BLaER1 (cell line): Measurements from ENCODE around the gene C1orf50.

Experiments
- H3K27ac ChIP-seq: shearing (Covaris generic); formaldehyde crosslinking; 2 replicates; pipeline ENCODE4 v1.8.1; 2022
- H3K27me3 ChIP-seq: shearing (Covaris generic); formaldehyde crosslinking; 2 replicates; pipeline ENCODE4 v1.8.1; 2022
- H3K36me3 ChIP-seq: shearing (Covaris generic); formaldehyde crosslinking; 2 replicates; pipeline ENCODE4 v1.8.1; 2022
- H3K4me1 ChIP-seq: shearing (Covaris generic); formaldehyde crosslinking; 2 replicates; pipeline ENCODE4 v1.8.1; 2022
- H3K4me2 ChIP-seq: shearing (Covaris generic); formaldehyde crosslinking; 2 replicates; pipeline ENCODE4 v1.8.1; 2022
- H3K4me3 ChIP-seq: shearing (Covaris generic); formaldehyde crosslinking; 2 replicates; pipeline ENCODE4 v1.8.1; 2022
- H3K9ac ChIP-seq: shearing (Covaris generic); formaldehyde crosslinking; 2 replicates; pipeline ENCODE4 v1.8.1; 2022
- H3K9me3 ChIP-seq: shearing (Covaris generic); formaldehyde crosslinking; 2 replicates; pipeline ENCODE4 v1.8.1; 2022
- H4K20me1 ChIP-seq: shearing (Covaris generic); formaldehyde crosslinking; 2 replicates; pipeline ENCODE4 v1.8.1; 2022
- Cebpa-rat ChIP-seq: shearing (Covaris generic); IDR thresholded peaks from 2 replicates; pipeline ENCODE4 v1.8.1; 2022

The C1orf50 gene

GRCh38 chr1:42816585-42817439 lies 49.8 kb downstream of the C1orf50 start, which contains the start of the genes ERMAP and SVBP:
Gene ERMAP, plus strand, starts transcription at chr1:42817122. Its CDS starts 13,327 bp downstream, at chr1:42830449.
Gene SVBP, minus strand, starts transcription at chr1:42817397. Its CDS starts 853 bp downstream, at chr1:42816544.
- Histone ChIP-seq H3K27ac (peak within 1 kb of the TSS; percentile 97), H3K4me2 (peak within 1 kb of the TSS; percentile 86), H3K4me3 (peak within 1 kb of the TSS; percentile 69), H3K9ac (peak within 1 kb of the TSS; percentile 94), H3K36me3 (peaks cover 6% of the 10 kb centered on the region; the same call in 1 of the 2 replicates), H3K9me3 (no peaks in the 10 kb centered on the region), H3K27me3 (no peaks in the 10 kb centered on the region), H4K20me1 (no peaks in the 10 kb centered on the region), H3K4me1 (peaks cover 19% of the 10 kb centered on the region)
- TF ChIP-seq Cebpa-rat: no peak

DNA sequence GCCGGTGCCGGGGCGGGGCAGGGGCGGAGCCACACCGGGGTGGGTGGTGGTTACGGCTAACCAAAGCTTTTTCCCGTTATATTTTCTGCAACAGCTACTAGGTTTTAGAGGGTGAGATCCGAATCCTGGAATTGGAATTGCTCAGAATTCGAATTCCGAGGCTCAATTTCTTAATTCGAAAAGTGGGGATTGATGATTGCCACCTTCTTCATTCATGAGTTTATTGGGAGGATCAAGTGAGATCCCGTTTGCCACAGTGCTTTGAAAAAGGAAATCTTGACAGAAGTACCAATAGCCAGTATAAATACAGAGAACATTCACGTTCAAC lies 50.4 kb downstream of the C1orf50 start:
- Histone ChIP-seq H3K4me2 (peak overlapping the region; percentile 86), H3K27ac (peak overlapping the region; percentile 97), H3K9me3 (no peaks in the 10 kb centered on the region), H3K4me3 (peak overlapping the region; percentile 69), H3K27me3 (no peaks in the 10 kb centered on the region), H3K36me3 (peaks cover 6% of the 10 kb centered on the region; the same call in 1 of the 2 replicates), H4K20me1 (no peaks in the 10 kb centered on the region), H3K4me1 (peaks cover 19% of the 10 kb centered on the region), H3K9ac (no peak overlapping the region)
- no peak for TF ChIP-seq Cebpa-rat

DNA sequence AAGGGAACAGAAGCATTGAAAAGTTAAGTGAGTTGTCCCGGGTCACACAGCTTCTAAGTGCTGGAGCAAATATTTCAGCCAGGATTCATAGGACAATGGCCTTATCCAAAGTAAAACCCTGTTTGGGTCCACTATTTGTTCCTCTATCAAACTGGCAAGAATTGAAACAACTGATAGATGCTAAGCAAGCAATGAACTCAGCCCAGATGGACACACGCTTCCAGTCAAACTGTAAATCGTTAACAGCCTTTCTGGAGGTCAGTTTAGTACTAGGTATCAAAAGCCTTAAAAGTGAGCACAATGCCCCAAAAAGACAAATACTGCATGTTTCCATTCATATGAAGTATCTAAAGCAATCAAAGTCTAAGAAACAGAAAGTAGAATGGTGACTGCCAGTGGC lies 50.9 kb downstream of the C1orf50 start:
- Histone ChIP-seq H3K4me2 (peak overlapping the region; percentile 86), H3K27ac (no peak overlapping the region), H3K9ac (no peak overlapping the region), H3K9me3 (no peaks in the 10 kb centered on the region), H4K20me1 (no peaks in the 10 kb centered on the region), H3K27me3 (no peaks in the 10 kb centered on the region), H3K4me3 (no peak overlapping the region; the same call in 1 of the 2 replicates), H3K36me3 (peaks cover 6% of the 10 kb centered on the region; the same call in 1 of the 2 replicates), H3K4me1 (peaks cover 19% of the 10 kb centered on the region)
- TF ChIP-seq Cebpa-rat: no peak

DNA sequence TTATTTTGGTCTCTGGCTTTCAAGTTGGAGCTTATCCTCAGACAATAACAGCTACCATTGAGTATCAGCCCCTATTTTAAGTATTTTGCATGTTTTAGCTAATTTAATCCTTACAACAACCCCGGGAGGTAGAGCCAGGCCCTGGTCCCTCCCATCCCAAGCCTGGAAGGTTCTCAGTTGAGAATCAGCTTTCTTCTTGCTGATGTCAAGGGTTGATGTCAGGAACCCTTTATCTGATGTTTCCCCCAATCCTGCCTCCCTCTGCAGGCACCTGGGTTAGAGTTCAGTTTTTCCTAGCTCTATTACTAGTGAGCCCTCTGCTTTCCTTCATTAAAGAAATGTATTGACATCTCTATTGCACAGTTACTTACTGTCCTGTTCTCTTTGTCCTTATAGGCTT lies 53.8 kb downstream of the C1orf50 start:
- Histone ChIP-seq H3K4me1 (peaks cover 15% of the 10 kb centered on the region), H3K36me3 (no peaks in the 10 kb centered on the region), H3K4me3 (no peak overlapping the region), H3K27ac (no peak overlapping the region), H3K4me2 (no peak overlapping the region), H3K9me3 (no peaks in the 10 kb centered on the region), H3K9ac (no peak overlapping the region), H4K20me1 (no peaks in the 10 kb centered on the region), H3K27me3 (no peaks in the 10 kb centered on the region)
- TF ChIP-seq Cebpa-rat: no peak

DNA sequence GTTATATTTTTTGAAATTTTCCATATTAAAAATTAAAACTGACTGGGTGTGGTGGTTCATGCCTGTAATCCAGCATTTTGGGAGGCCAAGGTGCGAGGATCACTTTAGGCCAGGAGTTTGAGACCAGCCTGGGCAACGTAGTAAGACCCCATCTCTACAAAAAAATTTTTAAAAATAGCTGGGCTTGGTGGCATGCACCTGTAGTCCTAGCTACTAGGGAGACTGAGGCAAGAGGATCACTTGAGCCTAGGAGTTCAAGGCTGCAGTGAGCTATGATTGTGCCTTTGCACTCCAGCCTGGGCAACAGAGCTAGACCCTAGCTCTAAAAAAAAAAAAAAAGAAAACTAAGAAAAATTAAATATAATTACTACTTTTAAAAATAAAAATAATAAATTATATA lies 54.6 kb downstream of the C1orf50 start:
- no peaks in the 10 kb centered on the region for H3K9me3 ChIP-seq
- H3K36me3 ChIP-seq: no peaks in the 10 kb centered on the region
- no peak overlapping the region for H3K4me2 ChIP-seq
- no peak overlapping the region for H3K9ac ChIP-seq
- no peak overlapping the region for H3K27ac ChIP-seq
- H3K27me3 ChIP-seq: no peaks in the 10 kb centered on the region
- TF ChIP-seq Cebpa-rat: no peak
- H3K4me3 ChIP-seq: no peak overlapping the region
- H4K20me1 ChIP-seq: no peaks in the 10 kb centered on the region
- peaks cover 7% of the 10 kb centered on the region; the same call in 1 of the 2 replicates for H3K4me1 ChIP-seq

DNA sequence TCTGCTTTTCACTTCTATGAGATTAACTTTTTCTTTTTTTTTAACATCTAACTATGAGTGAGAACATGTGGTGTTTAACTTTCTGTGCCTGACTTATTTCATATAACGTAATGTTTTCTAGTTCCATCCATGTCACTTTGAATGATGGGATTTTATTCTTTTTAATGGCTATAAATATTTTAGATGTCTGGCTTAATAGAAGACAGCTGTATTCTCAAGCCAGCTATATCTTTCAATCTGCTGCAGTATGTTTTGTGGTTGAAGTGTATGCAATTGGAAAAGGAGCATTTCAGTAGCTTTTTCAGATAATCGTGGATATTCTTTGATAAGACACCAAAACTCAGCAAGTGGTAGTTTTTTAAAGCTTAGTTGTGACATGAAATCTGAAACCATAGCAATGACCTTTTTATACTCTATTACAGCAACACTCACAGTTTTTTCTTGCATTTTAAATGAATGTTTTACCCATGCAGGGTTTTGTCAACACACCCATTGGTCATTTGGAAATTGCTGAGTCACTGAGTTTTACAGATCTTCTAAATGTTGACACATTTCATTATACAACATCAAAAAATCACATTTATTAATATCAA lies 55.8 kb downstream of the C1orf50 start:
- Histone ChIP-seq H3K4me2 (no peak overlapping the region), H3K4me3 (no peak overlapping the region), H3K4me1 (peaks cover 2% of the 10 kb centered on the region; the same call in 1 of the 2 replicates), H3K27me3 (no peaks in the 10 kb centered on the region), H3K27ac (no peak overlapping the region), H3K9me3 (no peaks in the 10 kb centered on the region), H3K9ac (no peak overlapping the region), H3K36me3 (no peaks in the 10 kb centered on the region), H4K20me1 (no peaks in the 10 kb centered on the region)
- TF ChIP-seq Cebpa-rat: no peak

DNA sequence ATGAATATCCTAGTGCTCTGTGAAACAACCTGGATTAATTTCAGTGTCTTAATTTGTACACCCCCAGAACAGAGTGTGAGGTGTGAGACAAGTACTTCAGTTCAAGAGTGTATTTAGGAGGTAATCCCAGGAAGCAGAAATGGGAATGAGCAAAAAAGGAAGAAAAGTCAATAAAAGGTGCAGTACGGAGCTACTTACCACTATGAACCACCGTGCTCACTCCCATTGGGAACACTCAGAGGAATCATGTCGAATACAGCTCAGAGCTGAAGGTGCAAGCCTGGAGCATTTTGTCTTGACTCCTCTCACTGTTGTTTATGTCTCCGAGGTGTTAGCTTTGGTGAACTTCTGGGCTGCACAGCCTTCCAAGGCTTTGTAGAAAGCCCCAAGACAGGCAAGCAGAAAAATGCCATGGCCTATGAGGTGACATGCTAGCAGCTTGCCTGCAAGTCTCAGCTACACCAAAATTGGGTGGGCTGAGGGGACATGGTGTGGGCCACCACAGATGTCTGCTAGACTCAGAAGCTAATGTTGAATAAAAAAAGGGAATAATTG lies 57.5 kb downstream of the C1orf50 start:
- no peak overlapping the region for H3K9ac ChIP-seq
- H3K27ac ChIP-seq: no peak overlapping the region
- no peaks in the 10 kb centered on the region for H4K20me1 ChIP-seq
- H3K4me3 ChIP-seq: no peak overlapping the region
- H3K36me3 ChIP-seq: no peaks in the 10 kb centered on the region
- H3K27me3 ChIP-seq: no peaks in the 10 kb centered on the region
- no peak for TF ChIP-seq Cebpa-rat
- H3K4me2 ChIP-seq: no peak overlapping the region
- H3K9me3 ChIP-seq: no peaks in the 10 kb centered on the region
- no peaks in the 10 kb centered on the region for H3K4me1 ChIP-seq

DNA sequence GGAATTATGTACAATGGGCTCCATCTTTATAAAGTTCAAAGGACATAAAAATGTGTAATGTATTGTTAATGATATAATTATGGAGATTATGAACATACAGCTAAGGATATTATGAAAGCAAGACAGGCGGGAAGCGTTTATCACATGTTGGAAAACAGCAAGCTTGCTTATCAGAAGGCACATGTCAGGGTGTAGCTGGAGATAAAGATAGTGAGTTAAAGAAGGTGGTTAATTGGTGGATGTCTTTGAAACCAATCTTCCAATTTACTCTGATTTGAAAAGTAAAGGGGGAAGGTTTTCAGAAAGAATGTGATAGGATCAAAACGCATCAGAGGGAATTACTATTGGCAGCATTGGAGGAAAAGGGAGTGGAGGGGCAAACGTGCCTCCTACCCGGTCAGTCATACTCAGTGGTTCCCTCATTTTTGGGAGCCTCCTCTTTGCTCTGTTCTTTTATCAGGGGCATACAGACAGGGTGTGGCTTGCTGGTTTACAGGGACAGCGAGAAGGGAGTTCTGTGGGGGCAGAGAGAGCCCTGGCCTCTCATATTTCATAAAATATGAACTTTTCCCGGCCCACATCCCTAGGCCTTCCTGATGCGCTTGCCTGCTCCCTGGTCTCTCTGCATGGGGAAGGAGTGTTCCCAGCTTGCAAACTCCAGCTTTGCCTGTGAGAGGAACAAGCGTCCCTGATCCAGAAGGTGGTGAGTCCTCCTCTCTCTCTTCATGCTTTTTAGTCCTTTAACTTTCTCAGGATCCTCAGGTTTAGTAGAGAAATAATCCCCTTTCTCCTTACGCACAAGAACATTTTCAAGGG lies 58.2 kb downstream of the C1orf50 start:
- no peaks in the 10 kb centered on the region for H3K27me3 ChIP-seq
- H3K9ac ChIP-seq: no peak overlapping the region
- H4K20me1 ChIP-seq: no peaks in the 10 kb centered on the region
- no peaks in the 10 kb centered on the region for H3K36me3 ChIP-seq
- H3K27ac ChIP-seq: no peak overlapping the region
- no peaks in the 10 kb centered on the region for H3K9me3 ChIP-seq
- no peak for TF ChIP-seq Cebpa-rat
- no peak overlapping the region for H3K4me2 ChIP-seq
- H3K4me1 ChIP-seq: no peaks in the 10 kb centered on the region
- no peak overlapping the region for H3K4me3 ChIP-seq
